Stimulated activated CD8-positive, alpha-beta memory T cell treated with anti-CD3 and anti-CD28 coated beads, Interleukin-2, amount 100 ng/mL, for 48 hours (primary cell): ENCODE results near the gene SEC31A.
"Not testable (repeated sequence)": the region's sequence is repeated elsewhere in the genome, so short reads cannot be mapped to it uniquely, and the experiment has no call there.

ENCODE experiments used
- DNase-seq, 2 donors: peaks; one replicate each; pipeline ENCODE4 v3.0.0-alpha.2; 2020; ENCODE audit warnings: low read depth in 2 of 2

The SEC31A gene, protein sequence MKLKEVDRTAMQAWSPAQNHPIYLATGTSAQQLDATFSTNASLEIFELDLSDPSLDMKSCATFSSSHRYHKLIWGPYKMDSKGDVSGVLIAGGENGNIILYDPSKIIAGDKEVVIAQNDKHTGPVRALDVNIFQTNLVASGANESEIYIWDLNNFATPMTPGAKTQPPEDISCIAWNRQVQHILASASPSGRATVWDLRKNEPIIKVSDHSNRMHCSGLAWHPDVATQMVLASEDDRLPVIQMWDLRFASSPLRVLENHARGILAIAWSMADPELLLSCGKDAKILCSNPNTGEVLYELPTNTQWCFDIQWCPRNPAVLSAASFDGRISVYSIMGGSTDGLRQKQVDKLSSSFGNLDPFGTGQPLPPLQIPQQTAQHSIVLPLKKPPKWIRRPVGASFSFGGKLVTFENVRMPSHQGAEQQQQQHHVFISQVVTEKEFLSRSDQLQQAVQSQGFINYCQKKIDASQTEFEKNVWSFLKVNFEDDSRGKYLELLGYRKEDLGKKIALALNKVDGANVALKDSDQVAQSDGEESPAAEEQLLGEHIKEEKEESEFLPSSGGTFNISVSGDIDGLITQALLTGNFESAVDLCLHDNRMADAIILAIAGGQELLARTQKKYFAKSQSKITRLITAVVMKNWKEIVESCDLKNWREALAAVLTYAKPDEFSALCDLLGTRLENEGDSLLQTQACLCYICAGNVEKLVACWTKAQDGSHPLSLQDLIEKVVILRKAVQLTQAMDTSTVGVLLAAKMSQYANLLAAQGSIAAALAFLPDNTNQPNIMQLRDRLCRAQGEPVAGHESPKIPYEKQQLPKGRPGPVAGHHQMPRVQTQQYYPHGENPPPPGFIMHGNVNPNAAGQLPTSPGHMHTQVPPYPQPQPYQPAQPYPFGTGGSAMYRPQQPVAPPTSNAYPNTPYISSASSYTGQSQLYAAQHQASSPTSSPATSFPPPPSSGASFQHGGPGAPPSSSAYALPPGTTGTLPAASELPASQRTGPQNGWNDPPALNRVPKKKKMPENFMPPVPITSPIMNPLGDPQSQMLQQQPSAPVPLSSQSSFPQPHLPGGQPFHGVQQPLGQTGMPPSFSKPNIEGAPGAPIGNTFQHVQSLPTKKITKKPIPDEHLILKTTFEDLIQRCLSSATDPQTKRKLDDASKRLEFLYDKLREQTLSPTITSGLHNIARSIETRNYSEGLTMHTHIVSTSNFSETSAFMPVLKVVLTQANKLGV

DNA sequence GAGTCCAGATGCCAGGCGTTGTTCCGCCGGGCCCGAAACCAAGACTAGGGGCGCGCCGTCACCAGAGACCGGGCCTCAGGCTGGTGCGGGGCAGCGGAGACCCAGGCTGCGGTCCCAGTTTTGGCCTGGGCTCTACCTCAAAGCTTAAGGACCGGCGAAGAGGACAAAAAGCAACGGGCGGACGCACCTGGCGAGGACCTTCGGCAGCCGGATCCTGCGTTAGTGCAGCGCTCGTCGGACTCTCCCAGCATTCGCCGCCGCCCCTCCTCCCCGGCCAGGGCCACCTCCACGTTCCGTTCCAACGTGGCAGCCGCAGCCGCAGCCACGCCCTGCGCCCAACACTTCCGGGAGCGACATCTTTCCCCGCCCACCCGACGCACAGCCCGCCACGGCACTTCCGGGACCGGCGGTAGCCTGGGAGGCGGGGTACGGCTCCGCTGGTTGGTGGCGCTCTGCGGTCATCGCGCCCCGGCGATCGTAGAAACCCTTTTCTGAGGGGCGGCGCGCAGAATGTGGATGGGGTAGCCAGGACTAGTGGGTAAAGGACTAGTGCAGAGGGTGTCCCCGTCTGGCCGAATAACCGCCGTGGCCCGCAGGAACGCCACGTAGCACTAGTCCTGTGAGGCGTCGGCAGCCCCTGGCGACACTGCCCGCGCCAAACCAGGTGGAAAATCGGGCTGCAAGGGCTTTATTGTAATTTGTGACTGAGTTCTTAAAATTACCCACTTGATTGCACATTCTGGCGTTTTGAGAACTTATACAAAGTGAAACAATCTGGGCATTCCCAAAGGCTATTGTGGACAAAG lies at the start of gene SEC31A:
Gene SEC31A, minus strand, starts transcription at position 253 of the 806 bp plus-strand sequence. CDS start 9,217 bp downstream, outside the sequence.
- DNase-seq: peak; percentile 96

- no peak for DNase-seq
These were observed 48.5 kb upstream of the SEC31A start for GRCh38 chr4:82939414-82939813.

DNA sequence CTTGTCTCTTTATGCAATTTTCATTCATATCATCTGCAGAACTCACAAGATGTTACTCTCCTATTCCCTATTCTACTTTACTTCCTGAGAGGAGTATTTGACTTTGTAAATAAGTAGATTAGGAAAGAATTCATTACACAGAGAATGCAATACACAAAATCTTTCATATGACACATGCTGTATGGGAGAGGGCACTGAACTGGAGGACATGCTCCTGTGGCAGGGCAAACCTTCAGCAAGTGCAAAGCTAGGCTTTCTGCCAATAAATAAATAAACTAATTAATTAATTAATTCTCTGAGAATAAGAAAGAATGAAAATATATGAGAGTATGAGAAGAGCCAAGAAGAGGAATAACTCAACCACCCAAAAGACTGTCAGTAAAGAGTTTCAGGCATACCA lies 43.5 kb upstream of the SEC31A start:
- DNase-seq: no peak

DNA sequence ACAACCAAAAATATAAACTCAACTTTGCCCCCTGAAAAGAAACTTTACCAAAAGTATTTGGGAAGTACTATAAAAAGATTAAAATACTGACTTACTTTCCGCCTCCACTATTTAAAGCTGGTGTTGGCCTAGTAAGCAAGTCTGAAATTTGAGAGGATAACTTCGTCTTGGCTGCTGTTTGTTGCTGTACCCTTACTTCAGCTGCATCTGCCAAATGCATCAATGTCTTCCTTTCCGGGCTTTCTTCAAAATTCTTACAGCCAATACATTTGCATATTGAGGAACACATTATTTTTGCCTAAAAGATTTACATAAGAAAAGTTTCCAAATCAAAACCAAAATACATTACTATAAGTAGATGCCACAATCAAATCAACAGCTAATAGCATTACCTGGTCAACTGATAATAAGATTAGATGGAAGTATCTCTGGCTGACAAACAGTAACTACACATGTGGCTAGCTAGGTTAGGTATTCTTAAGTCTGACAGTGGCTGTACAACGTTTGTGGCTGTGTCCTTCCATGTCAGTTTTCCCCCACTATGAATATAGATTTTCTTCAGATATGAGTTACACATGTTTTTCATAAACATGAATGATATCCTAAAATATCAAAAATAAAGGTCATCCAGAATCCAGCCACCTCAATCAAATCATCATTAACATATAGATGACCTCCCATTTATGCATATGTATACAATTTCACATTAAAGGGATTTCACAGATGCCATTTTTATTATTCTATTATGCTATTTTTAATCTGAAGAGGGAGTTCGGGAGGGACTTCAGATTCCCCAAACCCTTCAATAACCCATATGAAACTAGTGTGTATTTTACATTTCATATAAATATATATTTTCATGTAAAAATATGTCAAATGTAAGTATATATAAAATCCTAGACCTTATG lies 40.1 kb upstream of the SEC31A start:
- DNase-seq: no peak

- no peak for DNase-seq
These were observed 30.8 kb upstream of the SEC31A start for GRCh38 chr4:82921795-82922194.

DNA sequence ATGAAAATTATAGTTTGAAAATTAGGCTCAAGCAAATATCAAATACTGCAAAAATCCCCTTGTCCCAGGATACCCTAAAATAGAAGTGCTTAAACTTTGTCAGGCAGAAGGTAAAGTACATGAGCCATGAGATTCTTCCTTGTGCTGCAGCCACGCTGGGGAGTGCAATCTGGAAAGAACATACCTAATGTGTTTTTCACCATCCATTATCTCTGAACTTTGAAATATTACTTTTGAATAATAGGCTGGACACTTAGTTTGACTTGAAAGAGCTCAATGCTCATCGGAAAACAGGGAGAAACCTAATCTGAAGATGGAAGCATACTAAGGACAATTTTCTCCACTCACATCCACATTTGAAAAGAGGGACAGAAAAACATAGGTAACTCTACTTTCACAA lies 28.4 kb upstream of the SEC31A start:
- DNase-seq: no peak

- no peak for DNase-seq
These were observed 27.1 kb upstream of the SEC31A start for GRCh38 chr4:82918091-82918490.

DNA sequence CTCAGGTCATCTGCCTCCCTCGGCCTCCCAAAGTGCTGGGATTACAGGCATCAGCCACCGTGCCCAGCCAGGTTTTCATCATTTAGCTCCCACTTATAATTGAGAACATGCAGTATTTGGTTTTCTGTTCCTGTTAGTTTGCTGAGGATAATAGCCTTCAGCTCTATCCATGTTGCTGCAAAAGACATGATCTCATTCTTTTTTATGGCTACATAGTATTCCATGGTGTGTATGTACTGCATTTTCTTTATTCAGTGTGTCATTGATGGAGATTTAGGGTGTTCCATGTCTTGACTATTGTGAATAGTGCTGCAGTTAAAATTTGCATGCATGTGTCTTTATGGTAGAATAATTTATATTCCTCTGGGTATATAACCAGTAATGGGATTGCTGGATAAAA lies 23.0 kb upstream of the SEC31A start:
- not testable (repeated sequence) for DNase-seq

- no peak for DNase-seq
These were observed 22.4 kb upstream of the SEC31A start for GRCh38 chr4:82913305-82913704.

DNA sequence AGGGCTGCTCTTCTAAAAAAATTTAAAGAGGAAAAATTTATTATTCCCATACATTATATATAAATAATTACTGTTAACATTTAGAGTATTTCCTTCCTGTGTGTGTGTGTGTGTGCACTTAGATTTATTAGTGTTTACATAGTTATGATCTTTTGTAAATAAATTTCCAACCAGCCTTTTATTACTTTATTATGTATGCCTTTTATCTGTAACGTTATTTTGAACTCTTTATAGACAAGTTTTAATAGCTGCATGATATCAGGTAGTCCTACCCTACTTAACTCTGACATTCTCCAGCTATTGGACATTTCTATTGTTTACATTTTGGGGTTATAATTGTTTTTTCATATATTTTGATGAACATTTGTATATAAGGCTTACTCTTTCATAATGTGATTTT lies 18.4 kb upstream of the SEC31A start:
- no peak for DNase-seq

GRCh38 chr4:82906469-82906868 lies 15.5 kb upstream of the SEC31A start:
- no peak for DNase-seq

DNA sequence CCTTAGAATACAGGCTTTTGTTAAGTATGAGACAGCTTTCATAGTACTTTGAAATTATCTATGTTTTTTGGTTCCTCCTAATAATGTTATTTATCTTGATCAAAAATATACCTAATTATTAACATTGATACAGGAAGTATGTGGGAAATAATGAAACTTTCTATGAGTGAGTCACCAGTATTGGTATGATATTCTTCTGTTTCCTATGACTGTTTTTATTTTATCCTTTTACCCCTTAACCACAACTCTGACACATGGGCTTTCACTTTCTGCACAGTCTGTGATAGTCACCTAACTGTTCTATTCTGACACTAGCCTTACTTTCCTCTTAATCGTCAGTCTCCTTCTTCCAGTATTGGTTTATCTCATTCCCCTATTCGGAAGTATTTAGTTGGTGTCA lies 14.3 kb upstream of the SEC31A start:
- DNase-seq: no peak

- no peak for DNase-seq
These were observed 12.8 kb upstream of the SEC31A start for GRCh38 chr4:82903737-82904136.

DNA sequence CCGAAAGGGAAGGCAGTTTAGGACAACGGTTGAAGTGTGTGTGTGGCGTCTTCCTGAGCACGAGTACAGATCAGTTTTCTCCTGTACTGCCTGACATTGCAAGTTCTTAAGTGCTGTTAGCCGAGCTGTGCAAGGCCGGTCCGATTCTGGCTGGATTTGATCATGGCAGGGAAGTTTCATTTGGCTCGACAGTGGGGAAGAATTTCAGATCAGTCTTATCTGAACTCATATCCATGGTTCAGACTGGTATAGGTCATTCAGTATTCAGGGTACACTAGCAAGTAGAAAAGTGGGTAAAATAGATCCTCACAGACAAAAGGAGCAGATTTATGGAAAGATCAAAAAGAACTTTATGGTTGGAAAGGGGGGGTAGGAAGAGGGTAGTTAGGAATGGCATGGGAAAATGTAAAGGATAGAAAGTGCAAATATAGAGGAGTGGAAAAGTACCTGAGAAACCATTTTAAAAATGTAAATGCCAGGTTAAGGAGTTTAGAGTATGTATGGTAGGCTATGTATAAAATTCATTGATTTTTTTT lies 10.3 kb upstream of the SEC31A start:
- DNase-seq: no peak

- peak; percentile 95 to 96 for DNase-seq
These were observed 9.6 kb upstream of the SEC31A start, which contains the start of gene THAP9 for GRCh38 chr4:82900411-82901182. Gene THAP9, plus strand, starts transcription at chr4:82900735. Its CDS starts 68 bp downstream, at chr4:82900803.

DNA sequence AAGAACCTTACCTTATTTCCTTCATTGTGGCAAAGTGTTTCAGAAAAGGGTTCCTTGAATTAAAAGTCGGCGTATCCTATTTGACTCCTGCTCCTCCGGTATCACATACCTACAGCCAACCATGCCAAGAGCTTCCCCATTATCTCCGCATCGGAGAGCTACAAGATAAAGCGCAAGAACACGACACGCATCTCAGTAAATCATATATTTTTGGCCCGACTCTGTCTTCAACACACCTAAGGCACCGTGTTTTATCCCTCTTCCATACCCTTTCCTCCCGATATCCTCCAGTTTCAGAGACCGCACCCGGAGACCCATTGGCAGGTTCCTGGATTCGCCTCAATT lies 9.1 kb upstream of the SEC31A start:
- DNase-seq: no peak

DNA sequence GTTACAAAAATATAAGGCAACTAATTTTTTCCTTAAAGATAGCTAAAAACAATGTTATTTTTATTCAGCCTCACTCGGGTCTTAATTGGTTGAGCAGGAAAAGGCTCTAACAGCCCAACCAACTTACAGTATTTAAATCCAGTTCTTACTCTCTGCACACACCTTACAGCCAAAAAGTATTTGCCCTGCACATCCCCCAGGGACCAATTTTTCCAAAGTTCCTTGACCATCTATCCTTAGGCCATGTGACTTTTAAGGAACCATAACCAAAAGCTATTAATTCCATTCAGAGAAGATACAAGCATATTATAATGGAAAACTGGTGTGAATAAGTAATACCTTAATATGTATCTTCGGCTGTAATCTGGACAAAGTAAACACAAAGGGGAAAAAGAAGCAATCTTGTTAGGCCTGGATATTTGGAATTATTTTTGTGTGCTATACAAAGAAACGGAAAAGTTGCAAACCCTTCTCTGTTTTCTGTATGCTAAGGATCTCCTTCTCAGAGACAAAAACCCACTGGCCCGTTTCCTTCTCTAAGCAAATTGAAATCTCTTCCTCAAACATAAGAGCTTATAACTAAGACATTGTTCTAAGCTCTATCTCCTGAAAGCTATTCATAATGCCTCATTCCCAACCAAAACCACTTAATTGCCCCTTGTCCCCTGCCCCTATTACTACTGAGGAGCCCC lies 8.6 kb upstream of the SEC31A start:
- no peak for DNase-seq
